HG03575 (cell line): Measurements from ENCODE around the gene NTN1.

Experiments used
- ATAC-seq: cut with Tn5 transposase; IDR thresholded peaks from one replicate; pipeline ENCODE4 v1.9.1; 2021; ENCODE audit not compliant: unreplicated experiment, insufficient number of reproducible peaks, low FRiP score; ENCODE audit errors: extremely low read depth

The NTN1 gene

DNA sequence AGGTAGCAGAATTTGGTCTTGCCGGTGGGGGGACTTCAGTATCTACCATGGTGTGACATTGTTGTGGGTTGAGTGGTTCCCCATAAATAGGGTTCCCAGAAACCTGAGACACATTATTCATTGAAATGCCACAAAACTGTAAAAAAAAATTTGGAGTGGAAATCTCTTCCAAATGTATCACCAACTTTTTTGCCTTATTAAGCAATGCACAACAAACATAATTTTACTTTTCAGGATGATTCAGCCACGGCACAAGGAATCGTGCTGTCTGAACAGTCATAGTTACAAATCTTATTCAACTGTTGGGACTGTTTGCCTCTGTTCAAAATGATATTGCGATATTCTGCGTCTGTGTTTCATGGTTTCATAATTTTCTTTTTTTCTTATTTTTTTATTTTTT, 181.2 kb downstream of the NTN1 start:
- no peak for ATAC-seq

DNA sequence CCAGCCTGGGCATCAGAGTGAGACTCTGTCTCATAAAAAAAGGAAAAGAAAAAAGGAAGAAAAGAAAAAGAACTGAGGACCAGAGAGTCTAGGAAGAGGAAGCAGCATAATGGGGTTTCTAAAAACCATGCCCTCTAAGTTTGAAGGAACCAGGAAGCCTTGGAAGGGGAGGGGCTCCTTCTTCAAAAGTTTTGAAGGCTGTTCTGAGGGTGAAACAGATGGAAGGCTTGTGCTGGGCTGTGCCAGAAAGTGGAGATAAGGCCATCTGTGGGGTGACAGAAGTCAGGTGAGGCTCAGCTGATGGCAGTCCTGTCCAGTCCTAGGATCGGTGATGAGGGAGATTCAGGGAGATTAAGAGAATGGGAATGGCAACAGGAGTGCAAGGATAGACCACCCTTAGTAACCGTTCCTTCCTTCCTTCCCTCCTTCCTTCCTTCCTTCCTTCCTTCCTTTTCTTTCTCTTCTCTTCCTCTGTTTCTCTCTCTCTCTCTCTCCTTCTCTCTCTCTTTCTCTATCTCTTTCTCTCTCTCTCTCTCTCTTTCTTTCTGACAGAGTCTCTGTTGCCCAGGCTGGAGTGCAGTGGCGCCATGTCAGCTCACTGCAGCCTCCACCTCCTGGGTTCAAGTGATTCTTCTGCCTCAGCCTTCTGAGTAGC, 182.6 kb downstream of the NTN1 start:
- ATAC-seq = no peak

DNA sequence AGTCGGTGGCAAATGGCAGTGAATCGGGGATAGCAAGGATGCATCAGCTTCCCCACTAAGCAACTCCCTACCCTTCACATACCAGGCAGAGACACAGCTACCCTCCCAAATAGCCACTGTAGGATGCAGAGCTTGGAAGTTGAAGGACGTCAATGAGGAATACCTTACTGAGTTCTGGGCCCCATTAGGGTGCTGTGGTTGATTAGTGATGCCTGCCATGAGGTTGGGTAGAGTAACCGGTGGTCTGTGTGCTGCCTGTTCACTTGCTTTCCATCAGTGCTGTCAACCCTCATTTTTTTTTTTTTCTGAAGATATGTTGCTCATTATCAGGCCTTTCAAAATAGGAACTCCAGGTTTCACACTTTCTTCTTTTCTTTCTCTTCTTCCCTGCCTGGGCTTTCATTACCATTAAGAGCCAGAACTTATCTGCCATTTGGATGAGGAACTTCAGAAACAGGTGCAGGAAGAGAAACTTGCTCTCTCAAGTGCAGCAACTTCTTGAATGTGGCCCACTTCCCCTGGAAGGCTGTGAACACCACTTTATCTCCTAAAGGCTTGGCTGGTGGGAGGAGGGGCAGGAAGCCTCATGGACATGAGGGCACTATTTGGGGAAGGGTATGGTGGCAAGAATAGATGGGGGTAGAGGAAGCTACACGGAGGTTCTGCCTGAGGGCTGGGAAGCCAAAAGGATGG, 183.5 kb downstream of the NTN1 start:
- ATAC-seq = no peak

DNA sequence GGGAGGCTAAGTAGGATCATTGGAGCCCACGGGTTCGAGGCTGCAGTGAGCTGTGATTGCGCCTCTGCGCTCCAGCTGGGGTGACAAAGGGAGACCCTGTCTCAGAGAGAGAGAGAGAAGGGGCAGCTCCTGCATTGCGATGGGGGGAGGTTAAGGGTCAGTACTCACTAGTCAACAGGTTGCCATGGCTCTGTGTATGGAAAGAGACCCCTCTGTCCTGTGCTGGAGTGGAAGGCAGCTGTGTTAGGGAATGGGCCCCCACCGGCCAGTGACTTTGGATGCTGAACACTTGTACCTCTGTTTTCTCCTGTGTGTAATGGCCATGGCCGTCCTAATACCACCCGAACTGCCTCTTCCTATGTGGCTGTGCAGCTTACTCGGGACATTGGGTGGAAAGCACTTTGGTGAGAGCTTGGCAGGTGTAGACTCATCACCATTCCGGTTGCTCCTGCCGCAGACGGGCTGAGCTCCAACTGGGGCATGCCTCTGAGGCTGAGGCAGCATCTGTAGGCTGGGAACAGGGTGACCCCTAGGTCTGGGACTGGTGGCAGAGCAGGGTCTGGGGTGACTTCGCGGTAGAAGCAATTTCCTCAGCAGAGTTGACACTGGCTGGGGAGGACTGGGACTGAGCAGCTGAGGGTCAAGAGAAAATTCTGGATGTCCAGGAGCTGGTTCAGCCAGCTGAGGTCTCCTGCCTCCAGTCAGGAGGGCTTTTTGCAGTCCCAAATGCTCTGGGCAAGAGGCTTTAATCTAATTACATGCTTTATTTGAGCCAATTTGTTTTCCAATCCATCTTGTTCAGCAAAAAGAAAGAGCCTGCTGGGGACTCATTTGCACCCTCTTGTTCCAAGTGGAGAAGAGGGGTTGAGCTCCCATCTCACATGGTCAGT, 184.5 kb downstream of the NTN1 start:
- no peak for ATAC-seq

DNA sequence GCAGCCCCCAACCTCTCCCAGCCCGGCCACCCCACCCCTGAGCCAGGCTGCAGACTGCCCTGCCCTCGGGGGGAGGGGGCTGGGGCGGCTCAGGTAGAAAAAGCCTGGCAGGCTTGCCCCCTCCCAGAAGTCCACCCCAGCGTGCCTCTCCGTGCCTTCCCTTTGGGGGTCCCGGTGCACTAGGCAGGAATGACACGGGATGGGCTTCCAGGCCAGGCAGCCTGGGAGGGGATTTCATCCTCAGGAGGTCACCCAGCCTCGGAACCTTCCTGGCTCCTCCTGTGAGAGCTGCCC, 185.0 kb downstream of the NTN1 start:
- no peak for ATAC-seq

DNA sequence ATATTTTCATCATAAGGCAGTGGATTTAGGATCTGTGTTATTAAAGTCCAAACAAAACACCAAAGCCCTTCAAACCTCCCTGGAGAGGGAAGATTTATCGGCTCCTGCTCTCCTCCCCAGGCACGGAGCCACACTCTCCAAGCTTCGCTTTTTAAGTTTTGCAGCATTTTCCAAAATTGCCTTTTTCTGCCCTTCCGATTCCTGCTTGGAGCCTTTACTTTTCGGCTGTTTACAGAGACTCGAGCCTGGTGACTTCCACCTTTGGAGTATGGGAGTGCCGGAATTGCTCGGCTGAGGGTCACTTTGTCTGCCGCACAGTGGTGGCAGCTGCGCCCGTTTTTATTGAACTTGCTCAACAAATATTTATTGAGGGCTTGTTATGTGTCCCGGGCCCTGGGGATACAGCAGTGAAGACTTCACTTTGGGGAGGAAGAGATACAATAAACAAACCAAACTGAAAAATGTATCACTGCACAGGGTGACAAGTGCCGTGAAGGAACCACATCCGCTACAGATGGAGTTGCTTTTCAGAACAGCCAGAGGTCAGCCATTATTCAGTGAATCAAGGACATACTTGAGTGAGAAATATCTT, 185.5 kb downstream of the NTN1 start:
- no peak for ATAC-seq

DNA sequence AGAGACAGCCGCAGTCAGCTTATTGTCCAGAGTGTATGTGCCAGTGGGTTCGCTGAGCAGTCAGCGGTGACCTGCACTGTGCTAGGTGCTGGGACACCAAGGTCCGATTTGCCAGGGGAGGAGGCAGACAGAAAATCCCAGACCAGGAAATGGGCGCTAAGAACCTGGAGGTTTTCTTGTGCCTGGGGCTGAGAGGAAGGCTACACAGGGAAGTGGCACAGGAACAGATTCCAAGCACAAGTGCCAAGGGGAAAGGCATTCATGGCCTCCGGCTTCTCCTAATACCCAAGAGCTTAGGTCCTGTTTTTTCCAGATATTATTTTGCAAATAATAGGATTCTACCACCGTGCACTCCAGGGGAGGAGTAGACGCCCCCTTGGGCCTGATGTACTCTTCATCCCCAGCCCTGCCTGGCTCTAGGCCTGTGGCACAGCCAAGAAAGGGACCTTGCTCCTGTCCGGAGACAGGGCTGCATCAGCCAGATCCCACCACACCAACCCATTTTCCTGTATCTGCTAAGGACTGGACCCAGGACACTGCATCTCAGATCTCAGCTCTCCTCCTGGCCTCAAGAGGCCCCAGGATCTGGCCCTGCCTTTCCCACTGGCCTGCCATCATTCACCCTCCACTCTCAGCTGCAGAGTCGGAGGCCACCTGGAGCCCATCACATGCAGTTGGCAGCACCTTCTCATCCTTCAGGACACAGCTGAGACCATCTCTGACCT, 187.2 kb downstream of the NTN1 start:
- ATAC-seq = no peak

DNA sequence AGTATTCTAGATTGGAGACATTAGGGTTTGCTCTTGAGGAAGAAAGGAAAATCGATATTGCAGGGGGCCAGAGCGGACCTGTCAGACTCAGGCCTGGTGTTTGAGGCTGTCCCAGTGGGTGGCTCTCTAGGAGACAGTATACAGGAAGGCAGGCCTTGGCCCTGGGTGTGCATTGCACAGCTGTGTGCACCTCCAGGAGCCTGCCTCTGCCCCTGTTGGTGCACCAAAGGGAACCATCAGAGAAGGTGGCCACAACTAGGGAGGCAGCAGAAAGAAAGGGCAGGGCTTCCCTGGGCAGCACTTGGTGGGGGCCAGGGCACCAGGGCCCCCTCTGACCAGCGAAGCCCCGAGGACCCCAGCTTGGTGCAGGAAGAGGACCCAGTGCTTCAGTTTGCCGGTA, 188.0 kb downstream of the NTN1 start:
- ATAC-seq = no peak

DNA sequence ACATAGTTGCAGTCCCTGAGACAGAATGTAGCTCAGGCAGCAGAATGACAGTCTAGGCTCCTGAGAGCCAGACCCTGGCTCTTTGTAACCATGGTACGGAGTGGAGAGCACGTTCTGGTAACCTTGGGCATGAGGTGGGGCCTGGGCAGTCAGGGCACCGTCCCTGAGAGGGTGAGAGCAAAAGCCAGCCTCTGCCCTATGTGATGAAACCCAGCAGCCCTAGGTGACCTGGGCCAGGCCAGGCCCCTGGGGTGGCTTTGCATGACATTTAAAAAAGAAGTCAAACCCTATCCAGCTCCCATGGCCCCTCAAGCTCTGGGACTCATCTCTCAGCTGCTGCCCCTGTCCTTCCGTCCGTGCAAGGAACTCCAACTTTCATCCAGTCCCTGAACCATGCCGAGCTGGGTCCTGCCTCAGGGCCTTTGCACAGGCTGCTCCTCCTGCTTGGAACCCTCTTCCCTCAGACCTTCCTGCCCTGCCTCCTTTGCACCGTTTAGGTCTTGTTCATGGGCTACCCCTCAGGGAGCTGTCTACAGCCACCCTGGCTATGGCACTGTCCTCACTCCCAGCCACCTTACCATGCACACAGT, 188.6 kb downstream of the NTN1 start:
- no peak for ATAC-seq

DNA sequence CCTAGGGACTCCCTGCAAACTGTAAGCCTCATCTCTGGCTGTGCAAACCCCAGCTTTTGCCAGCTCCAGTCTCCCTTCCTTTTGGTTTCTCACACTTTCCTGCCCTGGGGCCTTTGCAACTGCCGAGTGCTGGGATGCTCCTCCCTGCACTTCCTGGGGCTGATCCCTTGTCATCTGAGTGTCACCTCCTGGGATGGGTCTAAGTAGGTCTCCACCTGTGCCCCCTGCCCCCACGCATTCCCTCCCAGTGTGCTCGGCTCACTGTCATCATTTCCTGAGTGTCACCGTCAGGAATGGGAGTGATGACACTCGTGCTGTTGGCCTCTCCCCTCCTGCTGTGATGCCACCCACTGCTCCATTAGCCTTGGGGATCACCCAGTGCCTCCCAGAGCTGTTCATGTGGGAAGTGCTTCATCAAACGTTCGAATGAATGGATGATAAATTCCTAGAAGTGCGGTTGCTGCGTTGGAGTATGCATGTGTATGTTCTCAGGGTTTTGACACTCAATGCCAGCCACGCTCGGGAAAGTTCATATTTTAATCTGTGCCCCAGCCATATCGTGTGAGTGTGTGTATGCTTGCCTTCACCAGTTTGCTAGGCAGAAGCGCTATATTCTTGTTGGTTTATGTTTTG, 189.9 kb downstream of the NTN1 start:
- ATAC-seq = no peak

DNA sequence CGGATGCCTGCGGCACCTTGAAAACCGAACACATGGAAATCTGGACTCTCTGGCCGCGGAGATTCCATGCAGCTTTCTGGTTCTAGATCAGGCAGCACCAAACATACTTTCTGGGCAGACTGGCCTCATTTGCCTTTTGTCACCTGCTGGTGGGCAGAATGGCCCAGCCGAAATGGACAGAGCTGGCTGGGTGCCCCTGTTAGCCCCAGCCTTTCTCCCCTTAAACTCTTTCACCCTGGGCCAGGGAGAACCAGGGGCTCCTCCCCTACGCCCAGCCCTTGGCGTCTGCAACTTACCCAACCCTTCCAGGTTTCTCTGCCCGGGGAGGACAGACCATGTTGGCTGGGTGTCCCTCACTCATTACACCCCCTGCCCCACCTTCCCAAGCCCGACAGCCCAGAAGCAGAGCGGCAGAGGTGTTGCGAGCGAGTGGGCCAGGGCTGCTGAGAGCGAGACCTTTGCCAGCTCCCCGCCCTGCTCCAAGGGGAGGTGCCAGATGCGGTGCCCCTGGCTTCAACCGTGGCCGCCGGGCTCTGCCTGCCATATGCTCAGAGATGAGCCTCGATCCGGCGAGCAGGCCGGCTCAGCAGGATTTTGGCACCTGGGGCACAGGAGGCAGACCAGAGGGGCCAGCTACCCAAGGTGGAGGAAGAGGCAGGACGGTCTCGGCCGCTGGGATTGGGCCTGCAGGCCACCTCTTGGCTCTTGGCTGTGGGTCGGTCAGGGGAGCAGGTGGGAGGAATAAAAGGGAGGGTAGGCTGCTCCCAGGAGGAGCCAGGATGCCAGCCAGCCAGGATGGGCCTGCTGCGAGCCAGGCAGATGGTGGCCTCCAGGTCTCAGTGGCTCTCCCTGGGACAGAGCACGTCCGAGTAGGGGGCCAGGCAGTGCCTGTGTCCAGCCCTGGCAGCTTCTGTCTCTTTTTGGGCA, 191.3 kb downstream of the NTN1 start:
- no peak for ATAC-seq

DNA sequence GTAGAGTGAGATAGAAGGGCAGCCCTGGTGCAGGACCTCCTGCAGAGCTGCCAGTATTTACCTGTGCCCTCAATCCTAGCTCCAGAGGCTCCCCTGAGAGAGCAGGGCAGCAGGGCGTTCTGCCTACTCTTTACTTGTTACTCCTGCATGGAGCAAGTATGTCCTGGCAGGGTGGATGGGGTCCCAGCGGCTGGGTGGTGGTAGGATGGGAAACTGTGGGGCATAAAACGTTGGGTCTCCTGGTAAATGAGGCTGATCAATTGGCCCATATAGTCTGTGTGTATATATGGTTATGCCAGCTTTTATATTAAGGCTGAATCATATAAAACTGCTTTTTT, 192.0 kb downstream of the NTN1 start:
- no peak for ATAC-seq

DNA sequence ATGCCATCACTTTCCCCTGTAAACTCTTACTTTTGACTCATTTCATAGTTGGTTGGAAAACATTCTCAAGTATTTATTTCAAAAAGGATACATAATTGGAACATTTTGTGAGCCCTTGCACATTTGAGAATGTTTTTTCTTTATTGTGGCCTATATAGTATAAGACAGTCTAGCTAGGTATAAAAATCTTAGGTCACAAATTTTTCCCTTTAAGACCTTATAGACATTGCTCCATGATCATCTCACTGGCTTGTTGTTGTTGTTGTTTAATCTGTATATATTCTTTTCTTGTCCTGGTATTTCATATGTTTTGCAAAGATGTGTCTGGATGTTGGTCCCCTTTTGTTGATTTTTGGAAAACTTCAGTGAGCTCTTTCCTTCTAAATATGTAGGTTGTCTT, 194.2 kb downstream of the NTN1 start:
- no peak for ATAC-seq

DNA sequence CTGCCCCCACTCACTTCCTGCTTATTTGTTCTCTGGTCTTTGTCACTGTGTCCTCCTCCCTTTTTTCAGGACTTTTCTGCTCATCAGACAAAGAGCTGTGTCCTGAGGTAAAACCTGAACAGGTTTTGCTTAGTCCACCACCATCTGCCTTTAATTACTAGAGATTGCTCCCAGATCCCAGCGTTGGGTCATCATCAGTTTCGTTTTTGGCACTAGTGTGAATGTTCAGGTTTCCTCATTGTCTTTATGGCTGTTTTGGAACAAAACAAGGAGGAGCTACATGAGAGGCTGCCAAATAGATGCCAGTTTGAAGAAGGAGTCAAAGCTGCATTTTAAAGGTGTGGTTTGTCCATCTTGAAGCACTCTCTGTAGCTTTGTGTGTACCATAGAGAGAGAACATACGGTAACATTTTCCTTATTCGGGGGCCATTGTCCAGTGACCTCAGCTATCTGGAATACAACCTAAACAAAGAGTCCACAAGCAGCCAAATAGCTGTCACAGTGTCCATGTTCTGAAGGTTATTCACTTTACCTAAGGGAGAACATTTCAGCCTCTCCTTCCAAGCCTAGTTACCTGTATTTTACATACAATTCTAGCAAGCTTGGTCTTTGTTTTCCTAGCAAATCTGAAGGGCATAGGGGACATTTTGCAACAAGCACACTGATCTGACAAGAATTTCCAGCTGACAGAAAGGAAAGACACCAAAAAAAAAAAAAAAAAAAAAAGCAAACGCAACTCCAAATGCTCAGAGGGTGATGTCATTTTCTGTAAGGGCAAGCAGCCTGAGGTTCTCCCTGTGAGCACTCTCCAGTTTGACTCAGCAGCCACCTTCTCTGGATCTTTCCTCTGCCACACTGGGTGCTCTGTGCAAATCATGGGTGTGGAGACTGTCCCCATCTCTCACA, 196.1 kb downstream of the NTN1 start:
- no peak for ATAC-seq

DNA sequence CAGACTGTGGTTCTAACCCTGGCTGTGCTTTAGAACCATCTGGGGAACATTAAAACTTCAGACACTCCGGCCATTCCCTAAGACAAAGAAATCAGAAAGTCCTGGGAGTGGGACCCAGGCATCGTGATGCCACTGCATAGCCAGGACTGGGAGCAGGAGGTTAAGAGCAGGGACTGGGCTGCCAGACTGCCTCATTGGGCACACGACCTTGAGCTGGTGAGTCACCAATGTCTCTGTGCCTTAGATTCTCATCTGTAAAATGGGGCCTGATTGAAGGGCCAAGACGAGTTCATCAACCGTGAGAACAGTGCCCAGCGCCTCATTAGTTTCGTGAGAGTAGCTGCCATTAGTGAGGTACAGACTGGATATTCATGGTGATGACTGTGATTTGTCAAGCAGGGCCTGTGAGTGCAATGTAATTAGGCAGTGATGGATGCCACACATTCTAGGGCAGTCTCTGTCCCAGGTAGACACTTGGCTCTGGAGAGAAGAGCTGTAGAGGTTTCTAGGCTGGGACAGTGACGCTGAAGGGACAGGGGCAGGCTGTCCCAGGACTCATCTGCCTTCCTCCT, 196.8 kb downstream of the NTN1 start:
- no peak for ATAC-seq

DNA sequence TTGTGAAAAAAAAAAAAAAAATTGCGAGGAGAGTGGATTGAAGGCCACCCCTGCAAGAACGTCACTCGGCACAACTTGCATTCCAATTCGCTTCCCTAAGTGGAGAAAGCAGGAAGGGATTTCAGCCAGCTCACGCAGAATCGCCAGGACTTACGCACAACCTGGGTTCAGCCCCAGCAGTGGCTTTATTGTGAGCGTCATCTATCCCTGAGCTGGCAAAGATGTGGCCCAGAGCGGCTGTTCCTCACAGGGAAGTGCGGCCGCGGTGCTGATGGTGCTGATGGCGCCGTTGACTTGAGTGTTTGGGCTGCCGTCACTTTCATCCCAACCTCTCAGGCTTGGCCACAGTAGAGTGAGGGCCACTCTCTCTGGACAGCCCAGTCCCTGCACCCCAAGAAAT, 197.6 kb downstream of the NTN1 start:
- ATAC-seq = no peak
